HG03108 (cell line): ENCODE data around the gene CPT1B.
"Not testable (repeated sequence)": the region's sequence is repeated elsewhere in the genome, so short reads cannot be mapped to it uniquely, and the experiment has no call there.

ENCODE experiments used
- ATAC-seq: cut with Tn5 transposase; IDR thresholded peaks from one replicate; pipeline ENCODE4 v1.9.1; 2021; ENCODE audit warnings: moderate library complexity; ENCODE audit not compliant: unreplicated experiment

The CPT1B gene

GRCh38 chr22:50577987-50578775 lies at the start of gene CPT1B:
Gene CPT1B, minus strand, starts transcription at chr22:50578427. Its CDS starts 512 bp downstream, at chr22:50577915.
- ATAC-seq, result no peak

GRCh38 chr22:50626850-50627641 lies 48.8 kb upstream of the CPT1B start:
- no peak for ATAC-seq

- no peak for ATAC-seq
These were observed 48.2 kb upstream of the CPT1B start for GRCh38 chr22:50626314-50626849.

DNA sequence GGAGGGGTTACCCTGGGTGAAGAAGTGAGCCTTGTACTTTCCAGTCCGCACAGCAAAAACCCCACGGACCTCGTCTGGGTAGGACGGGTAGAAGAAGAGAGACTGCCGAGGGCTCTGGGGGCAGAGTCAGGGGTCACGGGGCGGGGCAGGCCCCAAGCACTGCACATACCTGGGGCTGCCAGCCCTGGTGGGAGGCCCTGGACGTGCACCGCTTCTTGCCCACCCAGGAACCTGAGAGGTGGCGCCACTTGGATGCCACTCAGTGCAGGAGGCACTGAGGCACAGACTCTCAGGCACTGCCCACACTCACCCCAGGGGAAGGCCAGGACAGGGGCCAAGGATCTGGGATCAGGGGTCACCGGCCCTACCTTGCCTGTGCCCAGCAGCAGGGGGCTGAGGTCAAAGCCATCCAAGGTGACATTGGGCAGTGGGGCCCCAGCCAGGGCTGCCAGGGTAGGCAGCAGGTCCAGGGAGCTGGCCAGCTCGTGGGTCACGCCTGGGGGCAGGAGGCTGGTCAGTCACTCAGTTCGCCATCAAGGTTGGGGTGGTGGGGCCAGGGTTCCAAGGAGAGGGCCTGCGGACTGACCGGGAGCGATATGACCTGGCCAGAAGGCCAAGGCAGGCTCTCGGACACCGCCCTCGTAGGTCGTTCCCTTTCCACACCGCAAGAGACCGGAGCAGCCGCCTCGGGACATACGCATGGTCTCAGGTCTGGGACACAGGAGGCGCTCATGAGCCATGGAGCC lies 47.5 kb upstream of the CPT1B start:
- ATAC-seq, result no peak

- ATAC-seq, result no peak
These were observed 46.9 kb upstream of the CPT1B start for GRCh38 chr22:50625131-50625567.

DNA sequence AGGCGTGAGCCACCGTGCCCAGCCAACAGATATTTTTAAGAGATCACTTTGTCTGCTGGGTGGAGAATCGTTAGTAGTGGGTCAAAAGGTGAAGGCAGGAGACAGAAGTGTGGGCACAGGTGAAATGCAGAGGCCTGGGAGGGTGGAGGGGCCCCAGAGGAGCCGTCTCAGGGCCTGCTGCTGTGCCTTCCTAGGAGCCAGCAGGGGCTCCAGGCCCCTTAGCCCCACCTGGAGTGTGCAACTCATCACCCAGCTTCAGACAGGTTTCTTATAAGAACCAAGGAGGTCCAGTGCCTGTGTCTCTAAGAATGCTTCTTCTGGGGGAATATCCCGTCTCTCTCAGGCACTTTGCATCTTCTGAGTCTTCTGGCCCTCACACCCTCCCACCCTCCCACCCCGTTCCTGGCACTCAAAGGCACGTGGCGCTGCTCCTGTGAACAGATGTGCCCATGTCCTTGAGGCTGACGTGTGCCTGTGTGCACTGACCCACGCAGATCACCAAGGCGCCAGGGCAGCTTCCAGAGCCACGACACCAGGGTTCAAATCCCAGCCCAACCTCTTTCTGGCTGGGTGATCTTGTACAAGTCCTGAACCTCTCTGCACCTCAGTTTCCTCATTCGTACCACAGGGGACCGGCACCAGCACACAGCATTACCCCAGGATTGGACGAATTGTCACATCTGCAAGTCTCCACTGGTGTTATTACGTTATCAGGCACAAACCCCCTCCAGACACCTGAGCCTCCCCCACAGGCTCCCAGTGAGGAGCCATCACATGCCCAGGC lies 46.3 kb upstream of the CPT1B start:
- ATAC-seq, result no peak

- no peak for ATAC-seq
These were observed 44.6 kb upstream of the CPT1B start for GRCh38 chr22:50622723-50623327.

- no peak for ATAC-seq
These were observed 43.9 kb upstream of the CPT1B start for GRCh38 chr22:50621948-50622722.

- ATAC-seq, result peak; percentile 34
These were observed 43.2 kb upstream of the CPT1B start for GRCh38 chr22:50621356-50621880.

DNA sequence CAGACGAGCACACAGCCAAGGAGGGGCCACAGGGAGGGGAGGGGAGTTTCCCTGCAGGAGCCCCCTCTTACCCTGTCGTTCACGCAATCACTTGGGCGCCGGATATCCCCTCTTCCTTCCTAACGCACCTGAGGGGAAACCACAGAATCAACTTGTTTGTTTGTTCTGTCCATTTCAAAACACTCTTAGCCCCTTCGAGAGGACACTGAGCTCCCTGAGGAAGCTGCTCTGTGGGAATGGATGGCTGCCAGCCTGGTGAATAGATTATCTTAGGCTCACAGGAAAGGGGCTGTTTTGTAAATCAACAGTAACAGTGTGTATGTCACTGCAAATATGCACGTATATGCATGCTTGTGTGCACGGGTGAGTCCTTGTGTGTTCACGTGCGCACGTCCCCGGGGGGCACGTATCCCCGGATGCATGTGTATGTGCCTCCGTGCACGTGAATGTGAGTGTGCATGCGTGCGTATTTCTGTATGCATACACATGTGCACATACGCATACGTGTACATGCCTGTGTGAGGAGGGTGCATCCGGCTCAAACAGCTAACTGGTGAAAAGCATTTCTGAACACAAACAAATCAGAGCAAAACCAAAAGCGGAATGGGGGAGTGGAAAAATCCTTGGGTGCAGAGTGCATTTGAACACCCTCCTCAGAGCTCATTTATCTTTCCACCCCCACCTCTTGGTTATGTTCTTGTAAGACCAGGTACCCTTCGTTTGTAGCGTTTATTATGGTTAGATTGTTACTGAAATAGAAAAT lies 42.5 kb upstream of the CPT1B start:
- peak; percentile 54 for ATAC-seq

DNA sequence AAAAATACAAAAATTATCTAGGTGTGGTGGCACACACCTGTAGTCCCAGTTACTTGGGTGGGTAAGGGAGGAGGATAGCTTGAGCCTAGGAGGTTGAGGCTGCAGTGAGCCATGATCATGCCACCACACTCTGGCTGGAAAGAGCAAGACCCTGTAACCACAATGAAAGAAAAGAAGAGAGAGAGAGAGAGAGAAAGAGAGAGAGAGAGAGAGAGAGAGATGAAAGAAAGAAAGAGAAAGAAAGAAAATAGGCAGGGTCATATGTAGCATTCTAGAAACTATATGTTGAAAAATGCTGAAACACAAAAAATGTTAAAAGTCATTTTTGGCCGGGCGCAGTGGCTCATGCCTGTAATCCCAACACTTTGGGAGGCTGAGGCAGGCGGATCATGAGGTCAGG lies 36.1 kb upstream of the CPT1B start:
- not testable (repeated sequence) for ATAC-seq

- no peak for ATAC-seq
These were observed 35.2 kb upstream of the CPT1B start for GRCh38 chr22:50613291-50613981.

DNA sequence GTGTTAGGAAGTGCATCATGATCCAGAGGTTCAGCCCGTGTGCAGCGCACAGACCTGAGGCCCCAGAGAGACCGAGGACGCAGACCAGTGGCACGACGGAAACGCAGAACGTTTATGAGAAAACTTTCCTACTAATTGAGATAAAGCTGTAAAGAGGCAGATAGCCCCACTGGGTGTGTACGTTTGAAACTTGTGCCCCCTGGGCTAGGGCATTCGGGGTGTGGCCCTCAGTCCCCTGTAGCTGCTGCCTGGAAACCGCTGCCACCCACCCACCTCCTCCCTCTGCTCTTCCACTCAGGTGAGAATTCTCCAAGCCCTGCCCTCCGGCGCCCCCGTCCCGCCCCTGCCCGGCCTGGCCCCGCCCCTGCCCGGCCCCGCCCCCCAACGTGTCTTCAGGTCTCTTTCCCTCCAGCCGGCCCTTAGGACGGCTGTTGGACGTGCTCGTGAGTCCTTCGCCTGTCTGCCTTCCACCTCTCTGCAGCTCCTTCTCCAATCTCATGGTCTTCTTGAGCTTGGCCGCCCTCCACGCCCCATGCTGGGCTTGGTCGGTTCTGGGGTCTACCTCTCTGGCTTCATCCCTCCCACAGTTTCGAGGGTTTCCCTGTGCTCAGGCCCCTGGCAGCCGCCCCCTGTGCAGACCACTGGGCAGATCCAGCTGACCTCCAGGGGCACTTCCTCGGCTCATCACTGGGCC lies 34.4 kb upstream of the CPT1B start:
- ATAC-seq, result no peak

GRCh38 chr22:50612168-50612527 lies 33.9 kb upstream of the CPT1B start:
- ATAC-seq, result no peak

DNA sequence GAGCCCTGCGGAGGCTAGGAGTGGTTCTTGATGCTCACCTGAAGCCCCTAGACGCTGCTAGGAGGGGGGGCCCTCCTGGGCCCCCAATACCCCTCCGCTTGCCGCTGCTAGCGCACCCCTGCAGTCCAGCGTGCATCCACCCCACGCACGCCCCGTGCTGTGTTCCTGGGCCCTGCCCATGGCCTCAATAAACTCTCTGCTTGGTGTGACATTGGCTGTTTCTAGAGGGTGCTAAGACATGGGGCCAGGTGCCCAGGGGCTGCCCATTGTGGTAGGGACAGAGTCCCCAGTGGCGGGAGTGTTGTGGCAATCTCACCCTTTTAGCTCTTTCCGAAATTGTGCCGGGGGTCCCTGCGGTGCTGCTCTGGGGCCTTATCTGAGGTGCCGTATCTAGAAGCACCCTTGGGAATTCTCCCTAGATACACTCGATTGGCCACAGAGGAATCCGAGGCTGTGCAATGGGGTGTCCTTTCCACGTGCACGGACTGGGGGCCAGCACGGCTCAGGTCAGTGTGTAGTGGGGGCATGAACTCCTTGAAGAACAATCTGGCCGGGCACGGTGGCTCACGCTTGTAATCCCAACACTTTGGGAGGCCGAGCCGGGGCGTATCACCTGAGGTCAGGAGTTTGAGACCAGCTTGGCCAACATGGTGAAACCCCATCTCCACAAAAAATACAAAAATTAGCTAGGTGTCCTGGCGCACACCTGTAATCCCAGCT lies 33.3 kb upstream of the CPT1B start:
- no peak for ATAC-seq

GRCh38 chr22:50610581-50610980 lies 32.4 kb upstream of the CPT1B start:
- no peak for ATAC-seq
